Endothelial cell of umbilical vein (primary cell): ENCODE measurements around the gene ZNF684. TPM values are rescaled to one million over a fixed set of nuclear protein-coding genes. Genes with fewer than 3 reads are reported as not detected.

ENCODE experiments used
- BruUV-seq: library from RNA; stranded (reverse); fragments of 400-500 nt; replicated peaks from 2 replicates; lab custom pipeline; 2021; lab: Mats Ljungman, UMichigan
- CTCF ChIA-PET: fragments of 300-600, 350-600 bp; sonication (Branson Sonifier 250); formaldehyde crosslinking; loops from one replicate; lab custom pipeline; 2021; ENCODE audit warnings: antibody characterized with exemption, inconsistent platforms; lab: Charles Lee
- POLR2A ChIA-PET: fragments of 300-600, 350-600 bp; sonication (Branson Sonifier 250); formaldehyde crosslinking; loops from one replicate; lab custom pipeline; 2021; ENCODE audit warnings: antibody characterized with exemption, inconsistent platforms; lab: Charles Lee
- DNase-seq: peaks from one replicate; pipeline ENCODE4 v3.0.0-alpha.2; 2011; ENCODE audit warnings: low read depth, low spot score
- FAIRE-seq: peaks from 2 replicates; lab custom pipeline; 2011; peaks lifted over from hg19 to GRCh38; lab: Jason Lieb, UNC
- H2AFZ ChIP-seq: 2 replicates; pipeline ENCODE4 v1.6.0; 2012; ENCODE audit warnings: low read depth, low read length, control low read depth, inconsistent platforms
- H3K27ac ChIP-seq: 2 replicates; pipeline ENCODE4 v1.5.1; 2011; ENCODE audit warnings: low read depth, mild to moderate bottlenecking, control low read depth, low read length, moderate library complexity; ENCODE audit not compliant: insufficient read depth
- H3K27me3 ChIP-seq, 2 experiments: 2 replicates each; pipeline versions ENCODE4 v1.6.0 to v1.6.1; 2011; ENCODE audit warnings: low read length in 2 of 2, mixed read lengths in 1 of 2; ENCODE audit not compliant: control insufficient read depth in 2 of 2, insufficient read depth in 2 of 2
- H3K36me3 ChIP-seq, 2 experiments: 2 replicates in 1 of 2; 3 replicates in 1 of 2; pipeline ENCODE4 v1.5.1; 2011; ENCODE audit warnings: low read length in 2 of 2, mild to moderate bottlenecking in 1 of 2, moderate library complexity in 1 of 2; ENCODE audit not compliant: control insufficient read depth in 2 of 2, insufficient read depth in 2 of 2; ENCODE audit errors: extremely low read depth in 1 of 2
- H3K4me1 ChIP-seq: 3 replicates; pipeline ENCODE4 v1.5.1; 2011; ENCODE audit warnings: mild to moderate bottlenecking, low read length; ENCODE audit not compliant: control insufficient read depth, insufficient read depth; ENCODE audit errors: extremely low read depth
- H3K4me2 ChIP-seq: 2 replicates; pipeline ENCODE4 v1.6.1; 2011; ENCODE audit warnings: low read length, control low read depth, mixed read lengths; ENCODE audit not compliant: insufficient read depth
- H3K4me3 ChIP-seq, 3 experiments: fragments of 200-600 bp in 1 of 3; sonication (generic), shearing (Covaris generic) in 1 of 3; replicated peaks in 1 of 3; 2 replicates each; pipeline ENCODE4 v1.5.1; 2011 to 2016; ENCODE audit warnings: control low read depth in 3 of 3, low read length in 3 of 3, mild to moderate bottlenecking in 2 of 3, inconsistent platforms in 1 of 3, low read depth in 1 of 3, moderate library complexity in 1 of 3; ENCODE audit not compliant: insufficient read depth in 1 of 3
- H3K79me2 ChIP-seq: 2 replicates; pipeline ENCODE4 v1.6.0; 2012; ENCODE audit warnings: low read length, inconsistent platforms; ENCODE audit not compliant: control insufficient read depth, insufficient read depth
- H3K9ac ChIP-seq: replicated peaks from 2 replicates; pipeline ENCODE3; 2011; ENCODE audit warnings: low read length, control low read depth; ENCODE audit not compliant: insufficient read depth; ENCODE audit errors: extremely low read depth
- H3K9me1 ChIP-seq: replicated peaks from 3 replicates; pipeline ENCODE4 v1.6.0; 2011; ENCODE audit warnings: mild to moderate bottlenecking, low read length; ENCODE audit not compliant: control insufficient read depth, insufficient read depth; ENCODE audit errors: extremely low read depth
- H3K9me3 ChIP-seq: replicated peaks from 2 replicates; pipeline ENCODE4 v1.5.1; 2012; ENCODE audit warnings: low read length, inconsistent platforms; ENCODE audit not compliant: control insufficient read depth, insufficient read depth
- H4K20me1 ChIP-seq: replicated peaks from 2 replicates; pipeline ENCODE3; 2011; ENCODE audit warnings: mild to moderate bottlenecking, low read length; ENCODE audit not compliant: control insufficient read depth, insufficient read depth; ENCODE audit errors: extremely low read depth
- EZH2 ChIP-seq: IDR thresholded peaks from 2 replicates; pipeline ENCODE4 v1.6.1; 2012; ENCODE audit warnings: borderline replicate concordance, low read depth, mild to moderate bottlenecking, moderate library complexity, low read length, inconsistent platforms; ENCODE audit not compliant: severe bottlenecking
- FOS ChIP-seq: IDR thresholded peaks from 2 replicates; pipeline ENCODE4 v1.6.1; 2011; ENCODE audit warnings: mild to moderate bottlenecking, low read length, moderate library complexity, borderline replicate concordance; ENCODE audit not compliant: insufficient read depth
- GATA2 ChIP-seq: IDR thresholded peaks from 2 replicates; pipeline ENCODE4 v1.7.0; 2011; ENCODE audit warnings: low read depth, mild to moderate bottlenecking, moderate library complexity, mixed read lengths, low read length; ENCODE audit not compliant: insufficient read length, insufficient read depth
- JUN ChIP-seq: IDR thresholded peaks from 2 replicates; pipeline ENCODE4 v1.6.1; 2011; ENCODE audit warnings: borderline replicate concordance, low read depth; ENCODE audit not compliant: insufficient read length, insufficient read depth
- MYC ChIP-seq: IDR thresholded peaks from one replicate; pipeline ENCODE4 v1.6.1; 2011; ENCODE audit warnings: mild to moderate bottlenecking, low read depth, low read length
- POLR2A ChIP-seq: IDR thresholded peaks from 2 replicates; pipeline ENCODE4 v1.6.1; 2012; ENCODE audit warnings: low read depth, mild to moderate bottlenecking, control low read depth, low read length
- POLR2AphosphoS5 ChIP-seq: IDR thresholded peaks from 2 replicates; pipeline ENCODE4 v1.6.1; 2012; ENCODE audit warnings: low read depth, mild to moderate bottlenecking, control low read depth, low read length, moderate library complexity; ENCODE audit not compliant: insufficient read depth
- dilution Hi-C: fragments of 300-500 bp; cut with MboI; formaldehyde crosslinking; loops from one replicate; pipeline ENCODE4 v1.15.0; 2019; ENCODE audit warnings: low sequenced_read_pairs; ENCODE audit not compliant: extremely low pct_ligation_motif_present
- intact Hi-C: fragments of 100-400 bp; cut with micrococcal nuclease; formaldehyde crosslinking; loops from one replicate; pipeline ENCODE4 v1.10.0; 2022
- polyA plus RNA-seq, 4 experiments: library from polyadenylated mRNA; depleted of rRNA in 3 of 4; stranded (reverse) in 3 of 4; unstranded in 1 of 4; fragments of >200 nt; gene quantifications; 2 replicates each; pipeline versions ENCODE4 v1.2.1 to v1.2.3, GENCODE V29; 2011 to 2012; ENCODE audit warnings: missing spikeins in 1 of 4
- total RNA-seq: library from RNA; stranded (reverse); gene quantifications from 2 replicates; pipeline ENCODE4 v1.2.3, GENCODE V29; 2021
- TF ChIP-seq, protein P1 (sequence below), 2 donors: IDR thresholded peaks; 1 replicate in 1 of 2; 2 replicates in 1 of 2; pipeline ENCODE4 v1.5.1; 2011; ENCODE audit warnings: low read length in 2 of 2, mild to moderate bottlenecking in 2 of 2, moderate library complexity in 2 of 2, control low read depth in 1 of 2, inconsistent platforms in 1 of 2, low read depth in 1 of 2; ENCODE audit not compliant: insufficient read depth in 1 of 2; ENCODE audit errors: extremely low read depth in 1 of 2
- TF ChIP-seq, protein P2 (sequence below): IDR thresholded peaks from 2 replicates; pipeline ENCODE4 v1.6.1; 2011; ENCODE audit not compliant: insufficient read depth, insufficient read length

ZNF684 gene
- total and polyA plus RNA-seq, 2 donors (not counting 3 experiments of a cell fraction or from before 2014, with no cell fraction given): 2.9 to 5.8 TPM

GRCh38 chr1:40534589-40534988 is 3.2 kb downstream of the ZNF684 start:
- Histone ChIP-seq H3K4me3 (no peak overlapping the region), H3K36me3 (no peaks in the 10 kb centered on the region), H3K9me1 (no peaks in the 10 kb centered on the region), H4K20me1 (no peaks in the 10 kb centered on the region), H2AFZ (no peak overlapping the region), H3K4me1 (peaks cover 7% of the 10 kb centered on the region), H3K27ac (no peak overlapping the region), H3K4me2 (no peak overlapping the region), H3K27me3 (no peaks in the 10 kb centered on the region), H3K9ac (no peak overlapping the region), H3K79me2 (no peaks in the 10 kb centered on the region), H3K9me3 (no peaks in the 10 kb centered on the region)
- intact Hi-C loops: loop anchor here (5.0 kb wide), 2 partner anchors 82 to 413 kb away; partner anchors contain the start of gene ZFP69B
- BruUV-seq: no TSS peak
- TF ChIP-seq JUN (no peak), POLR2A (no peak)
- ChIA-PET POLR2A (no interaction called here), CTCF (no interaction called here)
- FAIRE-seq: no peak
- dilution Hi-C loops: no loop called here
- no peak for DNase-seq

DNA sequence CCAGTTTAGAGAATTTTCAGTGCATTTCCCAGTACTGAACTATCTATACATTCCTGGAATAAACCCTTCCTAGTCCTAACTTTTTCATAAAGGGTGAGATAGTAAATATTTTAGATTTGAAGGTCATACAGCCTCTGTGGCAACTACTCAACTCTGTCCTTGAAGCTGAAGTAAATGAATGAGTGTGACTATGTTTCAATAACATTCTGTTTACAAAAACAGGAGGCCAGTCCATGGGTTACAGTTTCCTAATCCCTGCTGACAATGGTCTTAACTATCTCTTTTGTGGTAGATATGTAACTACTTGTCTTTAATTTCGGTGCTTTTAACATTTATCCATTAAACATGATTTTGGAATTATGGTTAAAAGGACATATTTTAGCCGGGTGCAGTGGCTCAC is 4.3 kb downstream of the ZNF684 start:
- H3K4me3 ChIP-seq: no peak overlapping the region
- TF ChIP-seq EZH2 (no peak), JUN (no peak), FOS (no peak), GATA2 (no peak), POLR2A (no peak), MYC (no peak), POLR2AphosphoS5 (no peak)
- TF ChIP-seq, protein P1, sequence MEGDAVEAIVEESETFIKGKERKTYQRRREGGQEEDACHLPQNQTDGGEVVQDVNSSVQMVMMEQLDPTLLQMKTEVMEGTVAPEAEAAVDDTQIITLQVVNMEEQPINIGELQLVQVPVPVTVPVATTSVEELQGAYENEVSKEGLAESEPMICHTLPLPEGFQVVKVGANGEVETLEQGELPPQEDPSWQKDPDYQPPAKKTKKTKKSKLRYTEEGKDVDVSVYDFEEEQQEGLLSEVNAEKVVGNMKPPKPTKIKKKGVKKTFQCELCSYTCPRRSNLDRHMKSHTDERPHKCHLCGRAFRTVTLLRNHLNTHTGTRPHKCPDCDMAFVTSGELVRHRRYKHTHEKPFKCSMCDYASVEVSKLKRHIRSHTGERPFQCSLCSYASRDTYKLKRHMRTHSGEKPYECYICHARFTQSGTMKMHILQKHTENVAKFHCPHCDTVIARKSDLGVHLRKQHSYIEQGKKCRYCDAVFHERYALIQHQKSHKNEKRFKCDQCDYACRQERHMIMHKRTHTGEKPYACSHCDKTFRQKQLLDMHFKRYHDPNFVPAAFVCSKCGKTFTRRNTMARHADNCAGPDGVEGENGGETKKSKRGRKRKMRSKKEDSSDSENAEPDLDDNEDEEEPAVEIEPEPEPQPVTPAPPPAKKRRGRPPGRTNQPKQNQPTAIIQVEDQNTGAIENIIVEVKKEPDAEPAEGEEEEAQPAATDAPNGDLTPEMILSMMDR (IDR thresholded peaks at IDR 0.05; ENCODE audit: extremely low read depth in 1 of 2, insufficient read depth in 1 of 2, low read depth in 1 of 2, low read length in 2 of 2): no peak
- TF ChIP-seq, protein P2, sequence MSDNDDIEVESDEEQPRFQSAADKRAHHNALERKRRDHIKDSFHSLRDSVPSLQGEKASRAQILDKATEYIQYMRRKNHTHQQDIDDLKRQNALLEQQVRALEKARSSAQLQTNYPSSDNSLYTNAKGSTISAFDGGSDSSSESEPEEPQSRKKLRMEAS: no peak
- no peaks in the 10 kb centered on the region for H3K9me1 ChIP-seq
- H2AFZ ChIP-seq: no peak overlapping the region
- H3K4me2 ChIP-seq: no peak overlapping the region
- dilution Hi-C loops (no loop called here), intact Hi-C loops (no loop called here)
- ChIA-PET CTCF (no interaction called here), POLR2A (no interaction called here)
- H3K36me3 ChIP-seq: no peaks in the 10 kb centered on the region
- H3K27me3 ChIP-seq: no peaks in the 10 kb centered on the region
- no peaks in the 10 kb centered on the region for H4K20me1 ChIP-seq
- FAIRE-seq (no peak), DNase-seq (no peak)
- no TSS peak for BruUV-seq
- H3K79me2 ChIP-seq: no peaks in the 10 kb centered on the region
- H3K4me1 ChIP-seq: peaks cover 7% of the 10 kb centered on the region
- no peaks in the 10 kb centered on the region for H3K9me3 ChIP-seq
- no peak overlapping the region for H3K9ac ChIP-seq
- H3K27ac ChIP-seq: no peak overlapping the region
